B cell (primary cell): ENCODE results near the gene MAP3K6. TPM values are rescaled to one million over a fixed set of nuclear protein-coding genes. Genes with fewer than 3 reads are reported as not detected.

Source experiments
- ATAC-seq: fragments of 200-7000 bp; cut with Tn5 transposase; one replicate; pipeline ENCODE4 v1.10.0; 2021; ENCODE audit warnings: low read depth, mild to moderate bottlenecking, moderate number of reproducible peaks, moderate library complexity
- CTCF ChIA-PET: fragments of 350-600 bp; sonication (Branson Sonifier 250); formaldehyde crosslinking; loops from one replicate; lab custom pipeline; 2021; ENCODE audit warnings: antibody characterized with exemption, inconsistent platforms; lab: Charles Lee
- POLR2A ChIA-PET: fragments of 350-600 bp; sonication (Branson Sonifier 250); formaldehyde crosslinking; loops from one replicate; lab custom pipeline; 2021; ENCODE audit warnings: antibody characterized with exemption; lab: Charles Lee
- DNase-seq: peaks from one replicate; pipeline ENCODE4 v3.0.0; 2013
- H2AFZ ChIP-seq: 2 replicates; pipeline ENCODE4 v1.6.1; 2012; ENCODE audit warnings: mild to moderate bottlenecking, low read depth, low read length; ENCODE audit not compliant: insufficient read depth, poor library complexity, severe bottlenecking
- H3K27ac ChIP-seq, 2 donors: 1 replicate in 1 of 2; 2 replicates in 1 of 2; pipeline ENCODE4 v1.5.1; 2012 to 2013; ENCODE audit warnings: low read length in 2 of 2, mild to moderate bottlenecking in 2 of 2, moderate library complexity in 1 of 2
- H3K27me3 ChIP-seq, 4 experiments: fragments of 200-600 bp in 1 of 4; sonication (generic) in 1 of 4; replicated peaks in 1 of 4; 1 replicate in 2 of 4; 2 replicates in 2 of 4; pipeline versions ENCODE4 v1.6.1 to v1.7.0; 2013 to 2016; ENCODE audit warnings: low read length in 3 of 4, mild to moderate bottlenecking in 2 of 4, mixed read lengths in 1 of 4, moderate library complexity in 1 of 4; ENCODE audit not compliant: insufficient read depth in 4 of 4, control insufficient read depth in 3 of 4; ENCODE audit errors: control extremely low read depth in 1 of 4
- H3K36me3 ChIP-seq, 2 experiments: replicated peaks in 1 of 2; 1 replicate in 1 of 2; 2 replicates in 1 of 2; pipeline versions ENCODE4 v1.6.1 to v1.7.1; 2013; ENCODE audit warnings: low read length in 1 of 2; ENCODE audit not compliant: insufficient read depth in 2 of 2, control insufficient read depth in 1 of 2; ENCODE audit errors: control extremely low read depth in 1 of 2, extremely low read depth in 1 of 2
- H3K4me1 ChIP-seq, 2 donors: fragments of 200-600 bp in 1 of 2; sonication (generic) in 1 of 2; 1 replicate in 1 of 2; 2 replicates in 1 of 2; pipeline versions ENCODE4 v1.5.1 to v1.6.1; 2013 to 2017; ENCODE audit warnings: low read length in 2 of 2; ENCODE audit not compliant: control insufficient read depth in 2 of 2, insufficient read depth in 2 of 2
- H3K4me2 ChIP-seq: replicated peaks from 2 replicates; pipeline ENCODE3; 2012; ENCODE audit warnings: mild to moderate bottlenecking, low read depth, low read length; ENCODE audit not compliant: poor library complexity, severe bottlenecking
- H3K4me3 ChIP-seq, 5 experiments: fragments of 200-600 bp in 1 of 5; sonication (generic) in 1 of 5; 1 replicate in 3 of 5; 2 replicates in 2 of 5; pipeline versions ENCODE4 v1.5.1 to v1.7.0; 2011 to 2016; ENCODE audit warnings: low read length in 4 of 5, mild to moderate bottlenecking in 4 of 5, low read depth in 2 of 5, control low read depth in 1 of 5, moderate library complexity in 1 of 5; ENCODE audit not compliant: insufficient read depth in 1 of 5; ENCODE audit errors: control extremely low read depth in 1 of 5, extremely low read depth in 1 of 5
- H3K79me2 ChIP-seq: fragments of 200-600 bp; sonication (generic); one replicate; pipeline ENCODE4 v1.6.0; 2016; ENCODE audit warnings: low read length; ENCODE audit not compliant: control insufficient read depth, insufficient read depth
- H3K9ac ChIP-seq: fragments of 200-600 bp; sonication (generic); 2 replicates; pipeline ENCODE4 v1.6.1; 2017; ENCODE audit warnings: mild to moderate bottlenecking, low read length, moderate library complexity
- H3K9me3 ChIP-seq, 3 donors: one replicate each; pipeline versions ENCODE4 v1.6.1 to v1.7.1; 2013; ENCODE audit warnings: low read length in 2 of 3; ENCODE audit not compliant: control insufficient read depth in 2 of 3, insufficient read depth in 1 of 3; ENCODE audit errors: control extremely low read depth in 1 of 3
- H4K20me1 ChIP-seq: 2 replicates; pipeline ENCODE4 v1.6.0; 2012; ENCODE audit warnings: mild to moderate bottlenecking, low read length; ENCODE audit not compliant: insufficient read depth, control insufficient read depth, poor library complexity, severe bottlenecking
- H3K27ac Mint-ChIP-seq: one replicate; pipeline ENCODE4 v1.8.0; 2021; ENCODE audit warnings: mixed read lengths
- H3K27me3 Mint-ChIP-seq: one replicate; pipeline ENCODE4 v1.8.0; 2021; ENCODE audit warnings: mixed read lengths
- H3K4me1 Mint-ChIP-seq: one replicate; pipeline ENCODE4 v1.8.0; 2021; ENCODE audit warnings: mixed read lengths
- H3K4me3 Mint-ChIP-seq: one replicate; pipeline ENCODE4 v1.8.0; 2021; ENCODE audit warnings: mixed read lengths
- H3K9me3 Mint-ChIP-seq: one replicate; pipeline ENCODE4 v1.8.0; 2022; ENCODE audit warnings: mixed read lengths; ENCODE audit not compliant: insufficient read depth
- CTCF ChIP-seq: fragments of 200-600 bp; IDR thresholded peaks from one replicate; pipeline ENCODE4 v1.8.0; 2022; ENCODE audit warnings: antibody characterized with exemption, mild to moderate bottlenecking
- EZH2 ChIP-seq: IDR thresholded peaks from 2 replicates; pipeline ENCODE4 v1.6.1; 2012; ENCODE audit warnings: borderline replicate concordance, low read depth, mild to moderate bottlenecking, moderate library complexity, low read length; ENCODE audit not compliant: insufficient read depth, poor library complexity, severe bottlenecking
- WGBS: methylation state at CpG from one replicate; pipeline ENCODE4 v1.1.5; 2013; ENCODE audit warnings: missing lambda C conversion rate; ENCODE audit not compliant: insufficient coverage; 5-methylcytosine and 5-hydroxymethylcytosine counted together
- intact Hi-C: fragments of 100-400 bp; cut with micrococcal nuclease; formaldehyde crosslinking; loops from one replicate; pipeline ENCODE4 v1.10.0; 2022
- polyA plus RNA-seq: library from polyadenylated mRNA; depleted of rRNA; stranded (reverse); fragments of >200 nt; gene quantifications from 2 replicates; pipeline ENCODE4 v1.2.3, GENCODE V29; 2012
- total RNA-seq, 2 donors: library from RNA; stranded (reverse); fragments of 120-200 nt in 1 of 2; gene quantifications; 1 replicate in 1 of 2; 2 replicates in 1 of 2; pipeline versions ENCODE4 v1.2.3 to v1.2.4, GENCODE V29; 2013 to 2022

Gene MAP3K6
- total and polyA plus RNA-seq, 2 donors (not counting 1 experiment from before 2014, with no cell fraction given): 9.4 to 11.0 TPM

DNA sequence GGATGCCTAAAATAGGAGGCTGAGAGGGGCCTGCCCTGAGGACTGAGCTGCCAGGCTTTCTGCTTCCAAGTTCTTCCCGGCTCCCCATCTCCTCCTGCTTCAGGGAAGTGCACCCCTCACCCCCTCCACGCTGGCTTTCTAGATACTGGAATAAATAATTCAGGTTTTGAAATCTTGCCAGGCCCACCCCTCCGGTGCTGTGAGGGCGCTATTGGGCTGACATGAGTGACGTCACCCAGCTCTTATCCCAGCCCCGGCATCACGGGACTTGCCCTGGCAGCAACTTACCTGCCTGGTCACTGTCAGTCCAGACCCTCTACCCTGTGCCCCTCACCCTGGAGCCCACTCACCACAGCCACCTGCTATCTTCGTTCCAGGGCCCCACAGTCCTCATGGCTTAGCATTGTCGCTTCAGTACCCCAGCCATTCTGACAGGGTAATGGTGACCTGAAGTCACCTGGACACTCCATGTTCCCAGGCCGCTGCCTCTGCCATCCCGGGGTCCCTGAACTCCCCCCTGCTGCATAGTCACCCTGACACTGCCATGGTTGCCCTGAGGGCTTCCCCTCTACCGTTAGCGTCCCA, 24.8 kb upstream of the MAP3K6 start:
- H3K79me2 ChIP-seq: no peaks in the 10 kb centered on the region
- H3K9ac ChIP-seq: peak overlapping the region; percentile 52
- peak overlapping the region; percentile 96 for H3K4me2 ChIP-seq
- peak; percentile 66 for DNase-seq
- H2AFZ ChIP-seq: peak overlapping the region; percentile 75
- peak overlapping the region in 3 of 5 experiments; percentile 39 to 60 (median 59) for H3K4me3 ChIP-seq
- Mint-ChIP-seq H3K27me3 (peaks cover 3% of the 10 kb centered on the region), H3K27ac (peak overlapping the region; percentile 67), H3K4me1 (peaks cover 22% of the 10 kb centered on the region), H3K4me3 (peak overlapping the region; percentile 81), H3K9me3 (no peaks in the 10 kb centered on the region)
- no peaks in the 10 kb centered on the region for H4K20me1 ChIP-seq
- WGBS: 11% methylated on average over 13 of the region's 13 CpGs
- no peaks in the 10 kb centered on the region for H3K27me3 ChIP-seq
- H3K4me1 ChIP-seq: peaks cover 12 to 24% of the 10 kb centered on the region in 2 donors
- TF ChIP-seq CTCF (no peak), EZH2 (no peak)
- CTCF ChIA-PET: interaction anchor here (0.7 to 9.4 kb wide), 23 partner anchors 10 to 394 kb away, joined by 3 to 297 read pairs (median 6); partner anchors contain the start of genes MAP3K6 and SYTL1
- H3K9me3 ChIP-seq: no peaks in the 10 kb centered on the region
- no peaks in the 10 kb centered on the region for H3K36me3 ChIP-seq
- POLR2A ChIA-PET: no interaction called here
- no peak overlapping the region for H3K27ac ChIP-seq
- intact Hi-C loops: loop anchor here (1.0 to 10.0 kb wide), 4 partner anchors 157 to 292 kb away; partner anchors contain the start of genes AHDC1 and WDTC1
- ATAC-seq: no peak
